Measurements from ENCODE around the gene GBP6. TPM values are rescaled to one million over a fixed set of nuclear protein-coding genes. Genes with fewer than 3 reads are reported as not detected.
"Not testable (repeated sequence)": the region's sequence is repeated elsewhere in the genome, so short reads cannot be mapped to it uniquely, and the experiment has no call there.

GBP6 gene
- total RNA-seq, 4 donors from 2014 or later, result not detected

- no peaks in the 10 kb centered on the region for H3K9me3 ChIP-seq
- H3K4me1 ChIP-seq, result no peaks in the 10 kb centered on the region
- 81 to 83% methylated on average over 1 of the region's 1 CpG for WGBS, 2 donors
- no peak for DNase-seq (ENCODE audit: low spot score in 2 of 2)
- no peak for TF ChIP-seq POLR2A (IDR thresholded peaks at IDR 0.05)
- TF ChIP-seq CTCF (IDR thresholded peaks at IDR 0.05), result no peak
- TF ChIP-seq EP300 (IDR thresholded peaks at IDR 0.05), result no peak
- H3K27me3 ChIP-seq, result no peaks in the 10 kb centered on the region
- no peaks in the 10 kb centered on the region for H3K36me3 ChIP-seq
- no peak overlapping the region for H3K4me3 ChIP-seq
- H3K27ac ChIP-seq, result no peak overlapping the region
These were observed 27.8 kb downstream of the GBP6 start for GRCh38 chr1:89391686-89392085.

GRCh38 chr1:89394851-89395250, 31.0 kb downstream of the GBP6 start:
- no peaks in the 10 kb centered on the region for H3K27me3 ChIP-seq

GRCh38 chr1:89396902-89397301, 33.0 kb downstream of the GBP6 start:
- H3K27me3 ChIP-seq, result no peaks in the 10 kb centered on the region
- H3K4me3 ChIP-seq, result no peak overlapping the region
- no peaks in the 10 kb centered on the region for H3K36me3 ChIP-seq
- no peak for DNase-seq (ENCODE audit: low spot score in 2 of 2)
- H3K27ac ChIP-seq, result no peak overlapping the region
- TF ChIP-seq EP300 (IDR thresholded peaks at IDR 0.05), result no peak
- no peak for TF ChIP-seq POLR2A (IDR thresholded peaks at IDR 0.05)
- TF ChIP-seq CTCF (IDR thresholded peaks at IDR 0.05), result no peak
- H3K4me1 ChIP-seq, result no peaks in the 10 kb centered on the region
- peaks cover 0 to 4% (median 0%) of the 10 kb centered on the region in 4 donors for H3K9me3 ChIP-seq

More at GRCh38 chr1:89394851-89395250, 31.0 kb downstream of the GBP6 start:
- Histone ChIP-seq H3K9me3 (peaks cover 0 to 4% (median 0%) of the 10 kb centered on the region in 4 donors), H3K36me3 (no peaks in the 10 kb centered on the region), H3K4me3 (no peak overlapping the region), H3K4me1 (no peaks in the 10 kb centered on the region), H3K27ac (no peak overlapping the region)
- no peak for TF ChIP-seq CTCF (IDR thresholded peaks at IDR 0.05)
- TF ChIP-seq EP300 (IDR thresholded peaks at IDR 0.05), result no peak
- TF ChIP-seq POLR2A (IDR thresholded peaks at IDR 0.05), result no peak
- 78 to 87% methylated on average over 3 of the region's 3 CpGs for WGBS, 2 donors
- no peak for DNase-seq (ENCODE audit: low spot score in 2 of 2)

GRCh38 chr1:89405275-89405929, 41.5 kb downstream of the GBP6 start:
- TF ChIP-seq EP300 (IDR thresholded peaks at IDR 0.05), result no peak
- TF ChIP-seq POLR2A (IDR thresholded peaks at IDR 0.05), result no peak
- TF ChIP-seq CTCF (IDR thresholded peaks at IDR 0.05), result no peak
- Histone ChIP-seq H3K4me3 (no peak overlapping the region), H3K9me3 (no peaks in the 10 kb centered on the region), H3K27ac (no peak overlapping the region), H3K27me3 (no peaks in the 10 kb centered on the region), H3K4me1 (peaks cover 0 to 11% (median 0%) of the 10 kb centered on the region in 4 donors), H3K36me3 (no peaks in the 10 kb centered on the region)
- 80 to 82% methylated on average over 11 of the region's 11 CpGs for WGBS, 2 donors
- no peak for DNase-seq (ENCODE audit: low spot score in 2 of 2)

GRCh38 chr1:89407360-89407759, 43.5 kb downstream of the GBP6 start:
- no peak for DNase-seq (ENCODE audit: low spot score in 2 of 2)
- Histone ChIP-seq H3K9me3 (no peaks in the 10 kb centered on the region), H3K4me3 (peak overlapping the region; percentile 8 to 45 (median 30)), H3K27me3 (no peaks in the 10 kb centered on the region), H3K36me3 (no peaks in the 10 kb centered on the region), H3K27ac (peak overlapping the region; percentile 24 to 88 (median 71)), H3K4me1 (peaks cover 0 to 11% (median 0%) of the 10 kb centered on the region in 4 donors)
- 0 to 3% methylated on average over 1 of the region's 1 CpG for WGBS, 2 donors
- no peak for TF ChIP-seq POLR2A (IDR thresholded peaks at IDR 0.05)
- no peak for TF ChIP-seq CTCF (IDR thresholded peaks at IDR 0.05)
- TF ChIP-seq EP300 (IDR thresholded peaks at IDR 0.05), result no peak

GRCh38 chr1:89407768-89408167, 43.9 kb downstream of the GBP6 start:
- H3K27ac ChIP-seq, result peak overlapping the region; percentile 24 to 88 (median 71)
- peaks cover 0 to 11% (median 0%) of the 10 kb centered on the region in 4 donors for H3K4me1 ChIP-seq
- H3K4me3 ChIP-seq, result peak overlapping the region; percentile 8 to 45 (median 30)
- not testable (repeated sequence) for H3K9me3 ChIP-seq; H3K36me3 ChIP-seq; DNase-seq (ENCODE audit: low spot score in 2 of 2); H3K27me3 ChIP-seq
- 27 to 36% methylated on average over 2 of the region's 2 CpGs for WGBS, 2 donors

Measured in tibial nerve (tissue), 4 donors.